ENCODE results near the gene C4orf36.
"Not testable (repeated sequence)": the region's sequence is repeated elsewhere in the genome, so short reads cannot be mapped to it uniquely, and the experiment has no call there.

C4orf36 gene

DNA sequence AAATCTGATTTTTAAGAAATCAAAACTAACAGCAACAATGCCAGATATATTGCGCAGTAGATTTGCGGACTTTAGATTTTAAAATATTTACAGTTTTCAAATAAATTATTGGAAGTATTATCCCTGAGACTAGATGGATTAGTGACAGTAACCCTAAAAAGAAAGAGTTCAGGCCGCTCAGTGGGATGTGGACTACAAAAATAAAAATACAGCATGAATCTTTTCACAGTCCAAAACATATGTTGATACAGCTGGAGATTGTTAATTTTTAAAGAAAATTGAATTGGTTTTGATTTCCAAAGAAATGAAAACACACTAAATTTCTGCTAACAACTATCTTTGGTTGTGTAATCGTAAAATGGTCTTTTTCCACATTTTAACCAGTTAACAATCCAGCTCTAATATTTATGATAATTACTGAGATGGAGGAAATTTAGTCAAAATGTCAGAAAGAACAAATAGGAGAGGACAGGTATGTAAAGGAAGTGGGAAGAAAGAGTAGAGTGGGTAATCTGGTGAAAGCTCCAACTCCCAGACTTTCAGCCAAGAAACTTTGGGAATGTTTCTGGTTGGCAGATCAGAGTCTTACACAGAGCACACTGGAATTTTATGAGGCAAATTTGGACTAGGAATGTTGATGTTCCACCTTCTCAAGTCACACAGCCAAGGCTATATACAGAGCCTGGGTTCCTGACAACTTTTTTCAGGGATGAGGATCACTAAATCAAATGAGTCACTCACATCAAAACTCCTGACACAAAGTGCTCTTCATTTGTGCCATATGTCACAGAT is 15.1 kb downstream of the C4orf36 start:
- DNase-seq (ENCODE audit: low spot score), result no peak
- TF ChIP-seq, protein P1, sequence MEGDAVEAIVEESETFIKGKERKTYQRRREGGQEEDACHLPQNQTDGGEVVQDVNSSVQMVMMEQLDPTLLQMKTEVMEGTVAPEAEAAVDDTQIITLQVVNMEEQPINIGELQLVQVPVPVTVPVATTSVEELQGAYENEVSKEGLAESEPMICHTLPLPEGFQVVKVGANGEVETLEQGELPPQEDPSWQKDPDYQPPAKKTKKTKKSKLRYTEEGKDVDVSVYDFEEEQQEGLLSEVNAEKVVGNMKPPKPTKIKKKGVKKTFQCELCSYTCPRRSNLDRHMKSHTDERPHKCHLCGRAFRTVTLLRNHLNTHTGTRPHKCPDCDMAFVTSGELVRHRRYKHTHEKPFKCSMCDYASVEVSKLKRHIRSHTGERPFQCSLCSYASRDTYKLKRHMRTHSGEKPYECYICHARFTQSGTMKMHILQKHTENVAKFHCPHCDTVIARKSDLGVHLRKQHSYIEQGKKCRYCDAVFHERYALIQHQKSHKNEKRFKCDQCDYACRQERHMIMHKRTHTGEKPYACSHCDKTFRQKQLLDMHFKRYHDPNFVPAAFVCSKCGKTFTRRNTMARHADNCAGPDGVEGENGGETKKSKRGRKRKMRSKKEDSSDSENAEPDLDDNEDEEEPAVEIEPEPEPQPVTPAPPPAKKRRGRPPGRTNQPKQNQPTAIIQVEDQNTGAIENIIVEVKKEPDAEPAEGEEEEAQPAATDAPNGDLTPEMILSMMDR (IDR thresholded peaks at IDR 0.05), result no peak
- Histone ChIP-seq H3K4me3 (no peak overlapping the region), H3K27ac (no peak overlapping the region)

DNA sequence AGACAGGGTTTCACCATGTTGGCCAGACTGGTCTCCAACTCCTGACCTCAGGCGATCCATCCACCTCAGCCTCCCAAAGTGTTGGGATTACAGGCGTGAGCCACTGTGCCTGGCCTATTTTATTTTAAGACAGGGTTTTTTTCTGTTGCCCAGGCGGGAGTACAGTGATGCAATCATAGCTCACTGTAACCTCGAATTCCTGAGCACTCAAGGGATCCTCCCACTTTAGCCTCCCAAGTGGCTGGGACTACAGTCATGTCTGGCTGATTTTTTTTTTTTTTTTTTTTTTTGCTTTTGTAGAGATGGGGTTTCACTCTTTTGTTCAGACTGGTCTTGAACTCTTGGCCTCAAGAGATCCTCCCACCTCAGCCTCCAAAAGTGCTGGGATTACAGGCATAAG is 16.8 kb downstream of the C4orf36 start:
- H3K4me3 ChIP-seq; H3K27ac ChIP-seq; DNase-seq (ENCODE audit: low spot score): not testable (repeated sequence)

DNA sequence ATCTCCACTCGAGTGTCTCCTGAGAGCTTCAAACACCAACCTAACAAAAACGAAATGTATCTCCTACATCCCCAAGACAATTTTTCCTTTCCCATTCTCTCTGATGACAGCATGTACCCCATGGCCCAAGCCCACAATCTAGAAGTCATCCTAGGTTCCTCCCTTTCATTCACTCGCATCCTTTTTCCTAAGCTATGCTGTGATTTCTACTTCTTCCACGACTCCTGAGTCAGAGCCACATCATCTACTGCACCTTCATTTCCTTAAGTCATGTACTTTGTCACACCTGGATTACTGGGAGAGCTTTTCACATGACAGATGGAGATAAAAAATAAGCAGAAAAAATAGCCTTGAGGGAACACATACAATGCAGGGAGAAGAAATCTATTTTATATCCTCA is 20.1 kb downstream of the C4orf36 start:
- no peak overlapping the region for H3K27ac ChIP-seq
- DNase-seq (ENCODE audit: low spot score), result no peak
- H3K4me3 ChIP-seq, result no peak overlapping the region
- TF ChIP-seq, protein P1 (IDR thresholded peaks at IDR 0.05), result no peak

DNA sequence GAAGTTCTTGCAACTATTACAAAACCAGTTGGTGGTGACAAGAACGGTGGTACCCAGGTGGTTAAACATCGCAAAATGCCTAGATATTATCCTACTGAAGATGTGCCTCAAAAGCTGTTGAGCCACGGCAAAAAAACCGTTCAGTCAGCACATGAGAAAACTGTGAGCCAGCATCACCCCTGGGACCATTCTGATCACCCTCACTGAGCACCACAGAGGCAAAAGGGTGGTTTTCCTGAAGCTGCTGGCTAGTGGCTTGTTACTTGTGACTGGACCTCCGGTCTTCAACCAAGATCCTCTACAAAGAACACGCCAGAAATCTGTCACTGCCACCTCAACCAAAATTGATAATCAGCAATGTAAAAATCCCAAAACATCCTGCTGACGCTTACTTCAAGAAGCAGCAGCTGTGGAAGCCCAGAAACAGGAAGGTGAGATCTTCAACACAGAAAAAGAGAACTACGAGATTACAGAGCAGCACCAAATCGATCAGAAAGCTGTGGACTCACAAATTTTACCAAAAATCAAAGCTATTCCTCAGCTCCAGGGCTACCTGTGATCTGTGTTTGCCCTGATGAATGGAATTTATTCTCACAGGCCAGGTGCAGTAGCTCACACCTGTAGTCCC is 21.7 kb downstream of the C4orf36 start:
- Histone ChIP-seq H3K27ac (no peak overlapping the region), H3K4me3 (no peak overlapping the region)
- TF ChIP-seq, protein P1 (IDR thresholded peaks at IDR 0.05), result no peak
- DNase-seq (ENCODE audit: low spot score), result no peak

DNA sequence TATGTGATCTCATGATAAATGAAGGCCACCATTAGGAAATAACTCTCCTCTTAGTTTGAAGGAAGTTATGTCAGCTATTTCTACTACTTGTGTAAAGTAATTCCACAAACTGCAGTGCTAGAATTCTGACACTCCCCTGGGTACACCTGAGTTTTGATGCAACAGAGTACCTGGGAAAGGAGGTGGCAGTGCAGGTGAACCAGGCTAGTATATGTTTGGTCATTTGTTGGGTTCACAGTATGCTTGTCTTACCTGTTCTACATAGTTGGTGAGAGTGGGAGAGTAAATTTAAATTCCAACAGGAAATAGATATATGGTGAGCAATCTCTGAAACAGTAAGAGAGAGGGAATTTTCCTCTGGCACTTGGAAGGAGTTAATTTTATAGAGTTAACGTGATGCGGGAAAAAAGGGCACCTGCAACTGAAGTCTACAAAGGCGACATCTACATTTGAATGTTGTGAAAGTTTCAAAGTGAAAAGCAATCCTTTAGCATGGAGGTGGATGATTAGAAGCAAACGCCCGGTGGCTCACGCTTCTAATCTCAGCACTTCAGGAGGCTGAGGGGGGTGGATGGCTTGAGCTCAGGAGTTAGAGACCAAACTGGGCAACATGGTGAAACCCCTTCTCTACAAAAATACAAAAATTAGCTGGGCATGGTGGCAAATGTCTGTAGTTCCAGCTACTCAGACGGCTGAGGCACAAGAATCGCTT is 34.7 kb downstream of the C4orf36 start:
- TF ChIP-seq, protein P1 (IDR thresholded peaks at IDR 0.05), result no peak
- DNase-seq (ENCODE audit: low spot score), result no peak
- H3K4me3 ChIP-seq, result no peak overlapping the region
- H3K27ac ChIP-seq, result no peak overlapping the region

DNA sequence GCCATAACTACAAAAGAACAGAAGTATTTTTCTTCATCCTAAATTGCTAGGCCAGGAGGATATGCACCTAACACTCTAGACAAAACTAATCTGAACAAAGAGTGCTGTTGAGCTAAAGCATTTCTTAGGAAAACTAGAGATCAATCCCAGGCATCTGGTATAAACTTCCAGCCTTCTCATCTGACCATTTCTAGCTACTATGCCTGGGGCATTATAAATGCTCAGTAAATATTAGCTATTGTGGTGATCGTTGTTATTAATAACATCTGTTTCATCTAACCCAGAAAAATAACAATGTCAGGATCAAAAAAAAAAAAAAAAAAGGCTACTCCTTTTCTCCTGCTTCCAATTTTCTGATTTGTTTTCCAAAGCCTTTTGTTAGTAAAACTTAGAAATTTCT is 35.3 kb downstream of the C4orf36 start:
- DNase-seq (ENCODE audit: low spot score), result no peak
- H3K27ac ChIP-seq, result no peak overlapping the region
- TF ChIP-seq, protein P1 (IDR thresholded peaks at IDR 0.05), result no peak
- H3K4me3 ChIP-seq, result no peak overlapping the region

DNA sequence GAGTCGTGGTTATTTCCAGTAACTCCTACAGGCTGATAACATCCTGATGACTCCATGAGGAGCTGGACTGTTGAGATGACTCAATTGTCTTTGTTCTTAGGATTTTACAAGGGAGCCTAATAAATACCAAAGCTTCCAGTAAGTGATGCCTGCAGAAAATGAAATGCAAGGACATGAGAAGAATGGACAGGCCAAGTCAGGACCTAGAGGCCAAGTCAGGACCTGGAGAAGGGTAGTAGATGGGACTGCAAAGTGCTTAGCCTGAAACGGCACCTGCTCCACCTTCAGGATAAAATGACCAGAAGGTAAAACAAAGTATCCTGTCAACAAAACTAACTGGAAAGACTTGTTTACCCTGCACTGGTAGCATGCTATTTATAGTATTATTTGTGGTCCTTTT is 36.6 kb downstream of the C4orf36 start:
- Histone ChIP-seq H3K27ac (no peak overlapping the region), H3K4me3 (no peak overlapping the region)
- DNase-seq (ENCODE audit: low spot score), result no peak
- TF ChIP-seq, protein P1 (IDR thresholded peaks at IDR 0.05), result no peak
